ENCODE measurements around the gene SNCB. TPM values are rescaled to one million over a fixed set of nuclear protein-coding genes. Genes with fewer than 3 reads are reported as not detected.

SNCB gene
- total and polyA plus RNA-seq, 2 donors (not counting 1 experiment from before 2014, with no cell fraction given), result 0.17 to 0.22 TPM

DNA sequence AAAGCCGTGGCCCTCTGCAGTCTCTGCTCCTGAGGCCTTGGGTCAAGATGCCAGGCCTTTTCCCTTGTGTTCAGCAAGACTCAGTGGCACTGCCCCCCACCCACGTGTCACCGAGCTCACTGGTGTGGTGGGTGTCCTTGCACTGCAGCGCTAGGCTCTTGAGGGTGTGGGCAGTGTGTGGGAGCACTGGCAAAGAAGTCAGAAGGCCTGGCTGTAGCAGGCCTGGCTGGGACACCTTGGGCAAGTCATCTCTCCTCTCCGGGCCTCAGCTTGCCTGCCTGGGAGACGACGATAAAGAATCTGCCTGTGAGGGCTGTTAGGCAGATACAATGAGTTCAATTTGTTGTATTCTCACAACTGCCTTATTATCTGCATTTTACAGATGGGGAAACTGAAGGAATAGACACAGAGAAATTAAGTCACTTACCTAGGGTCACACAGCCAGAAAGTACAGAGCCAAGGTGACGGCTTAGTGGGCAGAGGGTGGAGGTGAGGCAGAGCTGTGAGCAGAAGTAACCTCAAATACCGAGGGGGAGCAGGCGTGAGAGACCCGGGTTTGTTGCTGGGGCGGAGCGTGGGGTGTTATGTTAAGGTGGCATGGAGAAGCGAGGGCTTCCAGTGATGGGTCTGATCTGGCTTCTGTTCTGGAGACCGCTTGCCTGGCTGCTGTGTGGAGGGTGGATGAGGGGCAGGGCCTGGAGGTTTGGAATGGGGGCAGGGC, 18.3 kb upstream of the SNCB start:
- H3K4me2 ChIP-seq (ENCODE audit: extremely low read depth, insufficient read depth, low read length), result peak overlapping the region; percentile 95
- no peaks in the 10 kb centered on the region for H4K20me1 ChIP-seq (ENCODE audit: control insufficient read depth, extremely low read depth, insufficient read depth, low read length)
- H2AFZ ChIP-seq (ENCODE audit: low read length), result no peak overlapping the region
- no peak for DNase-seq (ENCODE audit: low read depth in 2 of 2)
- peaks cover 12% of the 10 kb centered on the region for H3K79me2 ChIP-seq (ENCODE audit: control insufficient read depth, insufficient read depth, low read length)
- peak overlapping the region; percentile 79 to 89 (median 82) for H3K4me3 ChIP-seq (replicated peaks in 1 of 4; ENCODE audit: control extremely low read depth in 1 of 4, insufficient read depth in 1 of 4, low read depth in 3 of 4, low read length in 4 of 4)
- H3K4me1 ChIP-seq (ENCODE audit: control insufficient read depth, extremely low read depth, insufficient read depth, low read length), result peaks cover 15% of the 10 kb centered on the region
- H3K9ac ChIP-seq (ENCODE audit: insufficient read depth, low read length), result peak overlapping the region; percentile 87
- H3K36me3 ChIP-seq (ENCODE audit: control insufficient read depth, insufficient read depth, low read length), result peaks cover 2% of the 10 kb centered on the region
- no peaks in the 10 kb centered on the region for H3K9me3 ChIP-seq (ENCODE audit: control insufficient read depth, insufficient read depth, low read depth, low read length)
- TF ChIP-seq EZH2 (IDR thresholded peaks at IDR 0.05; ENCODE audit: low read length, missing control alignments), result no peak
- no peak for TF ChIP-seq CTCF (conservative IDR thresholded peaks at IDR 0.05 in 1 of 2, IDR thresholded peaks at IDR 0.05 in 1 of 2; ENCODE audit: low read depth in 1 of 2, low read length in 2 of 2)
- H3K27me3 ChIP-seq (ENCODE audit: control insufficient read depth, insufficient read depth, low read length), result no peaks in the 10 kb centered on the region
- H3K27ac ChIP-seq (ENCODE audit: insufficient read depth, low read length), result no peak overlapping the region

- Histone ChIP-seq H3K4me2 (ENCODE audit: extremely low read depth, insufficient read depth, low read length) (peak overlapping the region; percentile 95), H3K36me3 (ENCODE audit: control insufficient read depth, insufficient read depth, low read length) (peaks cover 2% of the 10 kb centered on the region), H3K79me2 (ENCODE audit: control insufficient read depth, insufficient read depth, low read length) (peaks cover 12% of the 10 kb centered on the region), H3K27me3 (ENCODE audit: control insufficient read depth, insufficient read depth, low read length) (no peaks in the 10 kb centered on the region), H3K27ac (ENCODE audit: insufficient read depth, low read length) (peak overlapping the region; percentile 61), H3K9me3 (ENCODE audit: control insufficient read depth, insufficient read depth, low read depth, low read length) (no peaks in the 10 kb centered on the region), H3K4me3 (replicated peaks in 1 of 4; ENCODE audit: control extremely low read depth in 1 of 4, insufficient read depth in 1 of 4, low read depth in 3 of 4, low read length in 4 of 4) (peak overlapping the region; percentile 79 to 89 (median 82)), H4K20me1 (ENCODE audit: control insufficient read depth, extremely low read depth, insufficient read depth, low read length) (no peaks in the 10 kb centered on the region), H2AFZ (ENCODE audit: low read length) (peak overlapping the region; percentile 67), H3K9ac (ENCODE audit: insufficient read depth, low read length) (peak overlapping the region; percentile 87), H3K4me1 (ENCODE audit: control insufficient read depth, extremely low read depth, insufficient read depth, low read length) (peaks cover 14% of the 10 kb centered on the region)
- DNase-seq (ENCODE audit: low read depth in 2 of 2), result peak in 1 of 2 donors; percentile 17
- TF ChIP-seq EZH2 (IDR thresholded peaks at IDR 0.05; ENCODE audit: low read length, missing control alignments) (no peak), CTCF (conservative IDR thresholded peaks at IDR 0.05 in 1 of 2, IDR thresholded peaks at IDR 0.05 in 1 of 2; ENCODE audit: low read depth in 1 of 2, low read length in 2 of 2) (no peak)
These were observed 17.6 kb upstream of the SNCB start for GRCh38 chr5:176647843-176648473.

- H3K79me2 ChIP-seq (ENCODE audit: control insufficient read depth, insufficient read depth, low read length), result peaks cover 12% of the 10 kb centered on the region
- no peaks in the 10 kb centered on the region for H3K9me3 ChIP-seq (ENCODE audit: control insufficient read depth, insufficient read depth, low read depth, low read length)
- peak within 1 kb of the TSS; percentile 95 for H3K4me2 ChIP-seq (ENCODE audit: extremely low read depth, insufficient read depth, low read length)
- DNase-seq (ENCODE audit: low read depth in 2 of 2), result peak; percentile 96 to 99
- peak within 1 kb of the TSS; percentile 79 to 89 (median 82) for H3K4me3 ChIP-seq (replicated peaks in 1 of 4; ENCODE audit: control extremely low read depth in 1 of 4, insufficient read depth in 1 of 4, low read depth in 3 of 4, low read length in 4 of 4)
- TF ChIP-seq EZH2 (IDR thresholded peaks at IDR 0.05; ENCODE audit: low read length, missing control alignments) (no peak), CTCF (conservative IDR thresholded peaks at IDR 0.05 in 1 of 2, IDR thresholded peaks at IDR 0.05 in 1 of 2; ENCODE audit: low read depth in 1 of 2, low read length in 2 of 2) (peak; percentile 22 to 30)
- no peaks in the 10 kb centered on the region for H3K27me3 ChIP-seq (ENCODE audit: control insufficient read depth, insufficient read depth, low read length)
- H3K27ac ChIP-seq (ENCODE audit: insufficient read depth, low read length), result peak within 1 kb of the TSS; percentile 61
- H3K36me3 ChIP-seq (ENCODE audit: control insufficient read depth, insufficient read depth, low read length), result no peaks in the 10 kb centered on the region
- H2AFZ ChIP-seq (ENCODE audit: low read length), result peak within 1 kb of the TSS; percentile 96
- H3K9ac ChIP-seq (ENCODE audit: insufficient read depth, low read length), result peak within 1 kb of the TSS; percentile 87
- peaks cover 11% of the 10 kb centered on the region for H3K4me1 ChIP-seq (ENCODE audit: control insufficient read depth, extremely low read depth, insufficient read depth, low read length)
- H4K20me1 ChIP-seq (ENCODE audit: control insufficient read depth, extremely low read depth, insufficient read depth, low read length), result no peaks in the 10 kb centered on the region
These were observed 16.9 kb upstream of the SNCB start, which contains the start of gene TSPAN17 for GRCh38 chr5:176647030-176647842. Gene TSPAN17 (plus strand): TSS chr5:176647484. CDS start chr5:176647616, 132 bp downstream.
